IMR-90 (cell line): ENCODE results near the gene VTCN1. TPM values are rescaled to one million over a fixed set of nuclear protein-coding genes. Genes with fewer than 3 reads are reported as not detected.

Source experiments
- ATAC-seq: fragments of 200-7000 bp; cut with Tn5 transposase; 2 replicates; pipeline ENCODE4 v1.9.1; 2020; ENCODE audit warnings: low read depth, mild to moderate bottlenecking, moderate library complexity
- BruUV-seq: library from RNA; stranded (reverse); fragments of 400-500 nt; replicated peaks from 2 replicates; lab custom pipeline; 2021; lab: Mats Ljungman, UMichigan
- CTCF ChIA-PET: fragments of 300-600 bp; formaldehyde crosslinking; extraction: SDS; loops from one replicate; lab custom pipeline; 2021; ENCODE audit warnings: antibody characterized with exemption; lab: Yijun Ruan, JAX
- POLR2A ChIA-PET: fragments of 300-600 bp; sonication (Branson Sonifier 250); formaldehyde crosslinking; loops from one replicate; lab custom pipeline; 2022; ENCODE audit warnings: antibody characterized with exemption; ENCODE audit not compliant: unreplicated experiment; lab: Charles Lee
- DNase-seq: peaks from one replicate; pipeline ENCODE4 v3.0.0; 2013
- H2AFZ ChIP-seq: replicated peaks from 2 replicates; pipeline ENCODE3; 2013; ENCODE audit warnings: low read length, mild to moderate bottlenecking; ENCODE audit not compliant: poor library complexity
- H2AK5ac ChIP-seq: 2 replicates; pipeline ENCODE4 v1.6.1; 2013; ENCODE audit warnings: low read depth, low read length, inconsistent platforms
- H2AK9ac ChIP-seq: replicated peaks from 2 replicates; pipeline ENCODE3; 2013; ENCODE audit warnings: mild to moderate bottlenecking, low read depth, low read length, moderate library complexity; ENCODE audit not compliant: poor library complexity
- H2BK120ac ChIP-seq: 2 replicates; pipeline ENCODE4 v1.6.1; 2013; ENCODE audit warnings: low read depth, low read length, inconsistent platforms
- H2BK15ac ChIP-seq: 3 replicates; pipeline ENCODE4 v1.6.1; 2013; ENCODE audit warnings: low read depth, low read length, inconsistent platforms
- H2BK20ac ChIP-seq: 2 replicates; pipeline ENCODE4 v1.6.1; 2013; ENCODE audit warnings: low read depth, mild to moderate bottlenecking, inconsistent platforms, low read length, moderate library complexity
- H2BK5ac ChIP-seq: 2 replicates; pipeline ENCODE4 v1.6.1; 2013; ENCODE audit warnings: mild to moderate bottlenecking, low read depth, low read length, inconsistent platforms; ENCODE audit not compliant: poor library complexity, severe bottlenecking
- H3K14ac ChIP-seq: replicated peaks from 2 replicates; pipeline ENCODE4 v1.6.1; 2013; ENCODE audit warnings: low read depth, low read length, inconsistent platforms
- H3K18ac ChIP-seq: 2 replicates; pipeline ENCODE4 v1.6.1; 2013; ENCODE audit warnings: low read depth, low read length, control low read depth
- H3K23ac ChIP-seq: 2 replicates; pipeline ENCODE4 v1.6.1; 2013; ENCODE audit warnings: low read depth, low read length, inconsistent platforms
- H3K27ac ChIP-seq: 2 replicates; pipeline ENCODE4 v1.5.1; 2013; ENCODE audit warnings: mild to moderate bottlenecking, control low read depth, low read length; ENCODE audit not compliant: insufficient read depth
- H3K27me3 ChIP-seq: 2 replicates; pipeline ENCODE4 v1.6.1; 2013; ENCODE audit warnings: low read length; ENCODE audit not compliant: control insufficient read depth, insufficient read depth
- H3K36me3 ChIP-seq: 2 replicates; pipeline ENCODE4 v1.6.1; 2013; ENCODE audit warnings: low read length, mixed read lengths; ENCODE audit not compliant: control insufficient read depth, insufficient read depth
- H3K4ac ChIP-seq: 2 replicates; pipeline ENCODE4 v1.6.1; 2013; ENCODE audit warnings: low read depth, low read length, inconsistent platforms
- H3K4me1 ChIP-seq: 2 replicates; pipeline ENCODE4 v1.6.1; 2013; ENCODE audit warnings: low read length, mixed read lengths; ENCODE audit not compliant: control insufficient read depth, insufficient read depth
- H3K4me2 ChIP-seq: 2 replicates; pipeline ENCODE4 v1.6.1; 2013; ENCODE audit warnings: low read depth, mild to moderate bottlenecking, control low read depth, low read length, moderate library complexity
- H3K4me3 ChIP-seq: 2 replicates; pipeline ENCODE4 v1.5.1; 2013; ENCODE audit warnings: low read depth, mild to moderate bottlenecking, control low read depth, low read length, moderate library complexity; ENCODE audit not compliant: insufficient read depth
- H3K56ac ChIP-seq: 2 replicates; pipeline ENCODE4 v1.6.1; 2013; ENCODE audit warnings: low read length, inconsistent platforms; ENCODE audit not compliant: insufficient read depth; ENCODE audit errors: extremely low read depth
- H3K79me1 ChIP-seq, 2 experiments: 2 replicates each; pipeline ENCODE4 v1.6.1; 2013; ENCODE audit warnings: low read length in 2 of 2, inconsistent platforms in 1 of 2, low read depth in 1 of 2
- H3K9ac ChIP-seq: 2 replicates; pipeline ENCODE4 v1.6.1; 2013; ENCODE audit warnings: low read depth, low read length, control low read depth
- H3K9me1 ChIP-seq: 2 replicates; pipeline ENCODE4 v1.6.1; 2013; ENCODE audit warnings: low read length, inconsistent platforms; ENCODE audit not compliant: insufficient read depth
- H3K9me3 ChIP-seq: 2 replicates; pipeline ENCODE4 v1.6.1; 2013; ENCODE audit warnings: low read length; ENCODE audit not compliant: control insufficient read depth, insufficient read depth
- H4K20me1 ChIP-seq: 2 replicates; pipeline ENCODE4 v1.6.1; 2013; ENCODE audit warnings: low read length, inconsistent platforms; ENCODE audit not compliant: insufficient read depth
- H4K5ac ChIP-seq: 2 replicates; pipeline ENCODE4 v1.6.1; 2013; ENCODE audit warnings: mild to moderate bottlenecking, low read depth, low read length, control low read depth
- H4K8ac ChIP-seq, 2 experiments: 2 replicates each; pipeline ENCODE4 v1.6.1; 2013; ENCODE audit warnings: low read depth in 2 of 2, low read length in 2 of 2, control low read depth in 1 of 2, inconsistent platforms in 1 of 2
- H4K91ac ChIP-seq: 2 replicates; pipeline ENCODE4 v1.6.1; 2013; ENCODE audit warnings: low read depth, low read length, inconsistent platforms; ENCODE audit not compliant: insufficient read depth
- BHLHE40 ChIP-seq: fragments of 150-350 bp; IDR thresholded peaks from 2 replicates; pipeline ENCODE4 v1.6.1; 2016; ENCODE audit warnings: mild to moderate bottlenecking, low read depth, low read length
- CEBPB ChIP-seq: IDR thresholded peaks from 2 replicates; pipeline ENCODE4 v1.6.1; 2012; ENCODE audit warnings: low read depth, low read length, improper control_type of control experiment
- CHD1 ChIP-seq: IDR thresholded peaks from 2 replicates; pipeline ENCODE4 v1.6.1; 2012; ENCODE audit warnings: low read depth, low read length, improper control_type of control experiment
- FOS ChIP-seq: fragments of 150-350 bp; IDR thresholded peaks from 2 replicates; pipeline ENCODE4 v1.6.1; 2016; ENCODE audit warnings: low read depth, low read length
- MAZ ChIP-seq: IDR thresholded peaks from 2 replicates; pipeline ENCODE4 v1.6.1; 2012; ENCODE audit warnings: low read depth, mild to moderate bottlenecking, low read length, improper control_type of control experiment, moderate library complexity, borderline replicate concordance
- NFE2L2 ChIP-seq: fragments of 150-350 bp; IDR thresholded peaks from 2 replicates; pipeline ENCODE4 v1.6.1; 2016; ENCODE audit warnings: low read depth, mild to moderate bottlenecking, low read length
- RAD21 ChIP-seq: IDR thresholded peaks from 2 replicates; pipeline ENCODE4 v1.6.1; 2012; ENCODE audit warnings: low read length, improper control_type of control experiment
- WGBS, 2 experiments: methylation state at CpG; one replicate each; pipeline versions ENCODE4 v1.1.5 to v1.1.7; 2013; ENCODE audit warnings: missing lambda C conversion rate in 2 of 2; ENCODE audit not compliant: insufficient read length in 1 of 2; ENCODE audit errors: extremely low coverage in 2 of 2; 5-methylcytosine and 5-hydroxymethylcytosine counted together
- dilution Hi-C: fragments of 300-500 bp; cut with HindIII; formaldehyde crosslinking; loops from one replicate; pipeline ENCODE4 v1.14.3; 2018; ENCODE audit warnings: low sequenced_read_pairs; ENCODE audit not compliant: unreplicated experiment
- in situ Hi-C: fragments of 300-500 bp; cut with MboI; formaldehyde crosslinking; loops from 3 replicates; pipeline ENCODE4 v1.14.3; 2019; ENCODE audit warnings: low sequenced_read_pairs, inconsistent platforms, mixed read lengths
- intact Hi-C: fragments of 100-400 bp; cut with micrococcal nuclease; formaldehyde crosslinking; loops from 2 replicates; pipeline ENCODE4 v1.10.0; 2022
- polyA plus RNA-seq, 3 experiments: library from polyadenylated mRNA; depleted of rRNA; stranded (reverse); fragments of >200 nt; gene quantifications; 2 replicates each; pipeline ENCODE4 v1.2.3, GENCODE V29; 2012; ENCODE audit warnings: low replicate concordance in 1 of 3
- total RNA-seq: library from RNA; depleted of rRNA; stranded (reverse); fragments of >200 nt; gene quantifications from 2 replicates; pipeline ENCODE4 v1.2.3, GENCODE V29; 2012

The VTCN1 gene
- total and polyA plus RNA-seq, 2 of the 4 experiments (the other 2 are of a cell fraction), result not detected

DNA sequence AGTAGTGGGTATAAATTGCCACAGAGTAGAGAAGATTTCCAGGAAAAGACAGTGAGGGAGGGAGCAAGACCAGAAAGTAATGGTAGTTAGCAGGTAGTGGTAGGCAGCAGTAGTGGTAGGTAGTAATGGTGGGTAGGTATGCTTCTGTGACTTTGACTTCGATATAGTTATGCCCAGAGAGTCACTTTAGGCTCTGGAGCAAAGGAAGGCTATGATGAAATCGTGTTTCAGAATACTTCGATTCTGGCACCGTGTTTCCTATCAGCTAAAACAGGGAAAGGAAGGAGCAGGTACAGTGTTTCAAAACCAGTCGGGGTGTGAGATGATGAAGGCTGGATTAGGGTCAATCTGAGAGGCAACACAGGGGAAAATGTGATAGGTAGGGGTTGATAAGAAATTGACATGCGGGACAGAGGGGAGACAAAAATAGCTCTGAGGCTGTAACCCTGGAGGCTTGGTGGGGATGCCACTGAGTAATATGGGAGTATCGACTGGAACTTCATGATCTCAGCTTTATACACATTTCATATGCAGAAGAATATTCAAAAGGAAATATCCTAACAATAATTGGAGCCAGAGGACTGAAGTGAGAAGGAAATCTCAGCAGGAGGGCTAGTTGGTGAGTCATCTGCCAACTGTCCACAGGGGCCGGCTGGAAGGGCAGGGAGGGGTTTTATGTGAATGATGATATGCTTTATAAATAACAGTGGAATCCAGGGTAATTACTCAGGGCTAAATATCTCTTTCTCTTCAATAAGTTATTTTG is 64.0 kb downstream of the VTCN1 start:
- H2BK20ac ChIP-seq, result peak overlapping the region; percentile 98
- H3K4me1 ChIP-seq, result peaks cover 14% of the 10 kb centered on the region
- peaks cover 13% of the 10 kb centered on the region for H3K9me1 ChIP-seq
- peak overlapping the region; percentile 53 for H2AFZ ChIP-seq
- peak overlapping the region; percentile 59 for H3K14ac ChIP-seq
- peak overlapping the region; percentile 65; the same call in 1 of the 2 replicates for H3K18ac ChIP-seq
- H3K9me3 ChIP-seq, result no peaks in the 10 kb centered on the region
- intact Hi-C loops, result loop anchor here (10.0 kb wide), 1 partner anchor 218 kb away; the partner anchor contains the start of gene MAN1A2
- peak overlapping the region; percentile 93 for H2AK5ac ChIP-seq
- H3K4me3 ChIP-seq, result no peak overlapping the region
- H4K20me1 ChIP-seq, result no peaks in the 10 kb centered on the region; the same call in 1 of the 2 replicates
- H3K27ac ChIP-seq, result peak overlapping the region; percentile 69
- peak overlapping the region; percentile 88 for H4K91ac ChIP-seq
- no peaks in the 10 kb centered on the region for H3K27me3 ChIP-seq
- no peak overlapping the region for H3K9ac ChIP-seq
- no TSS peak for BruUV-seq
- no peaks in the 10 kb centered on the region for H3K79me1 ChIP-seq
- H3K36me3 ChIP-seq, result no peaks in the 10 kb centered on the region
- H2BK15ac ChIP-seq, result peak overlapping the region; percentile 48; the same call in 2 of the 3 replicates
- H2BK5ac ChIP-seq, result peak overlapping the region; percentile 60
- peak overlapping the region; percentile 50 for H3K4me2 ChIP-seq
- peak overlapping the region; percentile 13; the same call in 1 of the 2 replicates for H3K56ac ChIP-seq
- in situ Hi-C loops, result no loop called here
- CTCF ChIA-PET, result interaction anchor here (1.1 kb wide), 1 partner anchor 17 kb away, joined by 3 read pairs; no protein-coding TSS in a partner anchor
- peak; percentile 73 for TF ChIP-seq CEBPB
- TF ChIP-seq FOS, result peak; percentile 90
- TF ChIP-seq CHD1, result no peak
- no peak for TF ChIP-seq BHLHE40
- TF ChIP-seq RAD21, result no peak
- peak; percentile 59; the same call in 1 of the 2 replicates for TF ChIP-seq MAZ
- no peak for TF ChIP-seq NFE2L2
- POLR2A ChIA-PET, result no interaction called here
- dilution Hi-C loops, result no loop called here
- ATAC-seq (peak; percentile 80), DNase-seq (peak; percentile 95)
- H2BK120ac ChIP-seq, result peak overlapping the region; percentile 95
- H3K4ac ChIP-seq, result peak overlapping the region; percentile 93
- peak overlapping the region; percentile 76; the same call in 1 of the 2 replicates for H3K23ac ChIP-seq
- WGBS, 2 experiments, result 88% methylated on average over 4 of the region's 8 CpGs; no CpG with 5 or more reads in 1 of the 2 experiments
- peak overlapping the region; percentile 47; the same call in 1 of the 2 replicates for H4K5ac ChIP-seq
- H4K8ac ChIP-seq, result peak overlapping the region; percentile 33 to 67
- no peak overlapping the region for H2AK9ac ChIP-seq
